ENCODE results near the gene CHMP1A.

CHMP1A gene

GRCh38 chr16:89615596-89616090 is 41.9 kb downstream of the CHMP1A start:
- DNase-seq (ENCODE audit: low read depth) = no peak
- peak; percentile 61 for TF ChIP-seq CTCF (IDR thresholded peaks at IDR 0.05; ENCODE audit: insufficient read depth, low read depth, low read length, missing control alignments)
- H3K4me3 ChIP-seq (ENCODE audit: low read depth, low read length) = no peak overlapping the region

GRCh38 chr16:89615176-89615575 is 42.3 kb downstream of the CHMP1A start:
- no peak for DNase-seq (ENCODE audit: low read depth)
- H3K4me3 ChIP-seq (ENCODE audit: low read depth, low read length) = no peak overlapping the region
- no peak for TF ChIP-seq CTCF (IDR thresholded peaks at IDR 0.05; ENCODE audit: insufficient read depth, low read depth, low read length, missing control alignments)

GRCh38 chr16:89613954-89614459 is 43.5 kb downstream of the CHMP1A start:
- DNase-seq (ENCODE audit: low read depth) = no peak
- no peak overlapping the region for H3K4me3 ChIP-seq (ENCODE audit: low read depth, low read length)
- TF ChIP-seq CTCF (IDR thresholded peaks at IDR 0.05; ENCODE audit: insufficient read depth, low read depth, low read length, missing control alignments) = no peak

GRCh38 chr16:89613231-89613953 is 44.1 kb downstream of the CHMP1A start, which contains the start of gene DPEP1:
TSS of gene DPEP1 (plus strand) at chr16:89613642. CDS start at chr16:89630411, 16,769 bp downstream.
- TF ChIP-seq CTCF (IDR thresholded peaks at IDR 0.05; ENCODE audit: insufficient read depth, low read depth, low read length, missing control alignments) = no peak
- DNase-seq (ENCODE audit: low read depth) = no peak
- H3K4me3 ChIP-seq (ENCODE audit: low read depth, low read length) = no peak within 1 kb of the TSS

GRCh38 chr16:89612415-89613166 is 44.9 kb downstream of the CHMP1A start:
- no peak overlapping the region for H3K4me3 ChIP-seq (ENCODE audit: low read depth, low read length)
- DNase-seq (ENCODE audit: low read depth) = no peak
- TF ChIP-seq CTCF (IDR thresholded peaks at IDR 0.05; ENCODE audit: insufficient read depth, low read depth, low read length, missing control alignments) = no peak

GRCh38 chr16:89610108-89610453 is 47.4 kb downstream of the CHMP1A start:
- H3K4me3 ChIP-seq (ENCODE audit: low read depth, low read length) = no peak overlapping the region
- DNase-seq (ENCODE audit: low read depth) = no peak
- TF ChIP-seq CTCF (IDR thresholded peaks at IDR 0.05; ENCODE audit: insufficient read depth, low read depth, low read length, missing control alignments) = no peak
